HTR-8/SVneo (cell line): ENCODE data around the gene CPN2.

Experiments
- DNase-seq: peaks from one replicate; pipeline ENCODE4 v3.0.0; 2011; ENCODE audit warnings: low spot score, mixed read lengths; ENCODE audit not compliant: insufficient read length
- FAIRE-seq: peaks from 2 replicates; lab custom pipeline; 2011; peaks lifted over from hg19 to GRCh38; lab: Jason Lieb, UNC

The CPN2 gene

GRCh38 chr3:194316918-194317317 is 34.2 kb downstream of the CPN2 start:
- no peak for FAIRE-seq
- no peak for DNase-seq

- no peak for FAIRE-seq
Observed at GRCh38 chr3:194315965-194316361, 35.2 kb downstream of the CPN2 start.

GRCh38 chr3:194315088-194315964 is 35.8 kb downstream of the CPN2 start:
- DNase-seq: peak; percentile 85
- FAIRE-seq: peak; percentile 72

More at GRCh38 chr3:194315965-194316361, 35.2 kb downstream of the CPN2 start:
- DNase-seq: no peak

- FAIRE-seq (no peak), DNase-seq (no peak)
Observed at GRCh38 chr3:194314388-194315068, 36.6 kb downstream of the CPN2 start.

GRCh38 chr3:194313560-194314387 is 37.4 kb downstream of the CPN2 start:
- DNase-seq (no peak), FAIRE-seq (no peak)

GRCh38 chr3:194312743-194313281 is 38.3 kb downstream of the CPN2 start:
- DNase-seq: no peak
- FAIRE-seq: no peak

- FAIRE-seq (no peak), DNase-seq (no peak)
Observed at GRCh38 chr3:194312186-194312742, 38.9 kb downstream of the CPN2 start.

GRCh38 chr3:194311000-194311399 is 40.1 kb downstream of the CPN2 start:
- DNase-seq (no peak), FAIRE-seq (no peak)

- FAIRE-seq (no peak), DNase-seq (no peak)
Observed at GRCh38 chr3:194310060-194310835, 40.9 kb downstream of the CPN2 start.

GRCh38 chr3:194308601-194309449 is 42.3 kb downstream of the CPN2 start:
- DNase-seq (no peak), FAIRE-seq (no peak)

- DNase-seq (no peak), FAIRE-seq (no peak)
Observed at GRCh38 chr3:194307849-194308248, 43.3 kb downstream of the CPN2 start.

- no peak for DNase-seq
Observed at GRCh38 chr3:194306771-194307640, 44.1 kb downstream of the CPN2 start.

GRCh38 chr3:194306109-194306686 is 44.9 kb downstream of the CPN2 start:
- DNase-seq: no peak
- no peak for FAIRE-seq

More at GRCh38 chr3:194306771-194307640, 44.1 kb downstream of the CPN2 start:
- no peak for FAIRE-seq

- no peak for DNase-seq
- no peak for FAIRE-seq
Observed at GRCh38 chr3:194305356-194306108, 45.6 kb downstream of the CPN2 start.

GRCh38 chr3:194304186-194304917 is 46.8 kb downstream of the CPN2 start:
- FAIRE-seq: no peak

GRCh38 chr3:194303749-194304148 is 47.4 kb downstream of the CPN2 start:
- FAIRE-seq: no peak
- no peak for DNase-seq

More at GRCh38 chr3:194304186-194304917, 46.8 kb downstream of the CPN2 start:
- DNase-seq: no peak
